HG03342 (cell line): ENCODE measurements around the gene FECH.
"Not testable (repeated sequence)": the region's sequence is repeated elsewhere in the genome, so short reads cannot be mapped to it uniquely, and the experiment has no call there.

Experiments
- ATAC-seq: cut with Tn5 transposase; IDR thresholded peaks from one replicate; pipeline ENCODE4 v1.9.1; 2021; ENCODE audit warnings: mild to moderate bottlenecking, moderate library complexity; ENCODE audit not compliant: unreplicated experiment

Gene FECH

DNA sequence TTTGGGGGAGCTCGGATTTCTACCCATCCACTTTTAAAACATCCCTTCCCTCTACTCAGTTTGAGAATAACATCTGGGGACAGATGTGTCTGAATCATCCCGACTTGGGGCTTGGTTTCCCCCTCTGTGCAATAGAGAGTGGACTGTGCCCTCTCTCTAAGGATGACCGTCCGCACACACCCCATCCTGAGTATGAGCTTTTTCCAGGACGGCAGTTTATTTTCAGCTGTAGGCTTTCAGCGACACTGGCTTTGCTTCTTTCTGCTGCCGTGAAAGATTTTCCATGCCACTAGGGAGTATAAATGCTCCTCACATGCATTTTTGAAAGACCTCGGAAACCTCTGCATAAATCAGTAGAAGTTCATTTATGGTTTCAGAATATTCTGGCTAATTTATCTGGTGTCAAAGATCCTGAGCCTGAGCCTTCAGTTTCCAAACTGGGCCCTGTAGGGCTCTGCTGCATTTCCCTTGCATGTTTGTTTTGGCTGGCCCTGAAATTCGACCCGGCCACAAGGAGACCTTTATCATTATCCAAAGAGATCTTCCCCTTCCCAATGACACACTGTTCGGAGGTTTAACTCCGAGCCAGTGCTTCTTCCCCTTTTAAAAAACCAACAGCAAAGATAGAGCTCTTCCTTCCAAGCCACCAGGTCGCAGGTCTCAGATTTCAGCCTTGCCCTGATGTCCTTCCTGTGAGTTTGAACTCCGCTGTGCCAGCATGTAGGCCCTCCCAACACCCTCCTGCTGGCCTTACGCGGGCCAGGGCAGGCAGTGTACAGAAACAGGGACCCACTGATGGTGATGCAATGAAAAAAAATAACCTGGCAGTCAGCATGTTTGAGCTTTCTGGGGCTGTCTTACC, 53.3 kb downstream of the FECH start:
- no peak for ATAC-seq

DNA sequence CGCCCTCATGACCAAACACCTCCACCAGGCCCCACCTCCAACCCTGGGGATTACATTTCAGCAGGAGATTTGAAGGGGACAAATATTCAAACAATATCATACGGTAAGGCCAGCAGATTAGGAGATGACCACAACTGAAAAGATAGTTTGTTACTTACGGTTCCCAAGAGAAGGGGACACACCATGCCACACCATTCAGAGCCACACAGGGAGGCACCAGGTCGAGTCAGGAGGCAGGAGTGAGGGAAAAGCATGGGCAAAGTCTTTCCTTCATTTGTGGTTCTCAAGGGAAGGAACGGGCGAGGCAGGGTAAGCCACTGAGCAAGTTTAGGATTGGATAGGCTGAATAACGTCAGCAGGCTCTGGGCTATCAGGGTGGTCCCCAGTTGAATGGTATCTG, 57.4 kb downstream of the FECH start:
- ATAC-seq, result no peak

DNA sequence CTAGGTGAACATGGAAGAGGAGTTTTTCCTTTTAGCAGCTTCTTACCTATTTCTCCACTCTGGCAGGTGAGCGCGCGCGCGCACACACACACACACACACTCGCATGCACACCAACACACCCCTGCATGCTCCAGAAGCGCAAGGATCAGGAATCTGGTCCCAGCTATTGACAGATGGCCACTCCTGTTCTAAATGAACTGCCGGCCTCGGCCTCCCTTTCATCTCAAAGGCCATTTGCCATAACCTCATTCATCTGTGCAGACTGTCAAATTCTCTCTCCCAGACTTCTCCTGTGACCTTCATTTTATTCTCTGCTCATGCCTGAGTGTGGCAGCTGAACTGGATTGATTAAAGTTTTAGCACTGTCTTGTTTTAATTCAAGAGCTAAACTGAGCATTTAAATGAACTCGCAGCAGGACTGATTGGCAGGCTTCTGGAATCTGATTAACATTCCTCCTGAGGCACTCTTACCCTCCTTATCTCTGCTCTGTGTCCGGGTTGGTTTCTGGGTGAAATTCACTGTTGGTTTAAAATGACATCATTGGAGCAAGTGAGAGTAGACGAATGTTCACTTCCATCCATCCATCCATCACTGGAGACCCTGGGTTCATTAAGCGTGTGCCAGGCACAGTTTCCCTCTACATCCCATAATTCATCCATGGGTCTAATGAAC, 58.8 kb downstream of the FECH start:
- no peak for ATAC-seq

DNA sequence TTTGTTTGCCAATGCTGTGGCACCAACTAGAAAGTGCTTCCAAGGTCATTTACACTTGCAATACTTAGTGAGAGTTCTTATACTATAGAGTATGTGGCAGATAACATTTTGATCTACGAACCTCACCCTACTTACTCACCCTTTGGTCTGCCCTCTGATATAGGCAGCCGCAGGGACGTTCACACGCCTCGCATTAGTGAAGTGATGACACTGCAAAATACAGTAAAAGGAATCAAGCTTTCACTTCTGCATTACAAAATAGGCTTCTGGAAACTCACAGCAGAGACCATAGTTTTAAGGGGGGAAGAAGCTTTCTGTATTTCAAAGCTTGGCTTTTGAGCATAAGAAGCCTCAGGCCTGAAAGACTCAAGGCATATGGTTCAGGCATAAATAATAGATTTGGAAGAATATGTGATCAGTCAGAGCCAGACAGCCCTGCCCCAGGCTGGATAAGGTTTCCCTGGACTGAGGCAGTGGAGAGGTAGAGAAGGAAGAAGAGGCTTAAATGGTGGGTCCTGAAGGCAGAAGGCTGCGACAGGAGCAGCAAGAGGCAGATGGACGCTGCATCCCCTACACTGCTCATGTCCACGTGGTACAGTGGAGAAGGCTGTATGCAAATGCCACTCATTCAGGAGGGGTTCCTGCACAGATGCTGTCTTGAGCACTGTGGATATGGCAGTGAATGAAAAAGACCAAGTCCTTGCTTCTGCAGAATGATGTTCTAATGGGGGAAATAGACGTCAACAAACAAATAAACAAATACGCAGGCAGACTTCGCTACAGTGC, 63.1 kb downstream of the FECH start:
- no peak for ATAC-seq

DNA sequence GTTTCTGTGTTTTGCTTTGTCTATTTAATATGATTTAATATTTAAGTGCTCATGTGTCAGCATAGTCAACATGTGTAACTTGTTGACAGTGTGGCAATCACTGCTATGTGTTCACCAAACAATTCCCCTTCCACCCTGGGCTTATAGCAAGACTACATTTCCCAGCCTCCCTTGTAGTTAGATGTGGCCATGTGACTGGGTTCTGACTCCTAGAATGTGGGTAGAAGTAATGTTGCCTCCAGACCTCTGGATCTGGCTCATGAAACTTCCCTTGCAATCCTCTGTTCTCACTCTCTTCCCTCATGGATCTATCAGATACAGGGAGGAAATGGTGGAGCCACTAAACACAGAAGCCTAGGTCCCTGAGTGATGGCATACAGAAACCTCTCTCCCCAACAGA, 64.2 kb downstream of the FECH start:
- not testable (repeated sequence) for ATAC-seq

DNA sequence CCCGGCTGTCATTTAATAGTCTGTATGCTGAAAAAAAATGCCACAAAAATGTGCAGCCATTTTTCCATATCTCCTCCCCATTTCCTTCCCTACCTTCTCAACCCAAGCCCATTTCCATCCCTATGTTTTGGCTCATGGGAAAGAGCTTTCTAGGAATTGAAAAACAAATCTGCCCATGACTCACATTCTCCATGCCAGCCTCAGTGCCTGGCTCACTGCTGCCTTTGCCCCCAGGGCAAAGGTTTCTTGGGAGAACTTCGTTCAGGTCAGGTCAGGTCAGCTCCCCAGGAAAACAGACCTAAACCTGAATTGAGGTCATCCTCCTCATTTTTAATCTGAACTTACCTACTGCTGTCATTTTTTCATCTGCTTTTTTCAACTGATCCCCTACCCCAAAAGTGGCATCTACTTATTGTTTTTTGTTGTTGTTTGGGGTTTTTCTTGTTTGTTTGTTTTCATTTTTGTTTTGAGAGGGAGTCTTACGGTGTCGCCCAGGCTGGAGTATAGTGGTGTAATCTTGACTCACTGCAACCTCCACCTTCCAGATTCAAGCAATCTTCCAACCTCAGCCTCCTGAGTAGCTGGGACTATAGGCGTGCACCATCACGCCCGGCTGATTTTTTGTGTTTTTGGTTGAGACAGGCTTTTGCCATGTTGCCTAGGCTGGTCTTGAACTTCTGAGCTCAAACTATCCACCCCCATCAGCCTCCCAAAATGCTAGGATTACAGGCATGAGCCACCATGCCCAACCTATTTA, 66.7 kb downstream of the FECH start:
- ATAC-seq, result no peak

DNA sequence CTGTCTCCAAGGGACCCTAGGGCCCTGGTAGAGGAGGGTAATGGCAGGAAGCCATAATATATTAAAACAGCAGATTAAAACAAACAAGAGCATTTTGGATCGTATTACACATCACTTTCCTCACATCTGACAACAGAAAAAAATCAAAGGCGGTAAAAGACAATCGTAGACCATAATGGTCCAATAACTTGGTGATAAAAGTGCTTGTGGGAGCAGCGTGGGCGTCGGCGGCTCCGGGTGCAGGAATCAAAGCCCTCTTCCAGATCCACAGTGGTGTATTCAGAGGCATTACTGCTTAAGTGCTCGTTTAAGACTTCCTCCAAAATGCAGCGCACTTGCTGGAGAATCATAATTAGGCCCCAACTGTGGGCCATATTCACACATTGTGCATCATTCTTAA, 68.0 kb downstream of the FECH start:
- no peak for ATAC-seq

DNA sequence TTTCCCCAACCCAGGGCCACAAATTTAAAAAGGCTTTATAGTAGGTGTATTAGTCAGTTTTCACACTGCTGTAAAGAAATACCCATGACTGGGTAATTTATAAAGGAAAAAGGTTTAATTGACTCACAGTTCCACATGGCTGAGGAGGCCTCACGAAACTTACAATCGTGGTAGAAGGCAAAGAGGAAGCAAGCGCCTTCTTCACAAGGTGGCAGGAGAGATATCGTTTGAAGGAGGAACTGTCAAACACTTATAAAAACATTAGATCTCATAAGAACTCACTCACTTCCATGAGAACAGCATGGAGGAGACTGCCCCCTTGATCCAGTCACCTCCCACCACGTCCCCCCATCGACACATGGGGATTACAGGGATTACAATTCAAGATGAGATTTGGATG, 70.4 kb downstream of the FECH start:
- no peak for ATAC-seq

DNA sequence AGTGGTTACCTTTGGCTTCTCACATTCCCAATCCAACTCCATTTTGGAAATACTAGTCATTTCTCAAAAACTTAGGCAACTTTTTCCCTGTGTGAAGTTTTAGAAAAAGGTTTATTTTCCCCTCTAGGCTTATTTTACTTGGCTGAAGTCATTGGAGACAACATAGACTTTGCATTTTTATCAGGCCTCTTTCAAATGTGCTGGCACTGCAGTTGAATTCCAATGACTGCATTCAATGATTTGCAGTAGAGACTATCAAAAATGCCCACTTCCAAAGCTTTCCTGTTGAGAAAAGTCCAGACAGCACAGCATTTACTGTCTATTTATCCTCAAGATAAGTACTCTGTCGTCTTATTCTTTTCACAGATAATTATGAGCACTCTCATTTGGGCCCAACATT, 81.3 kb downstream of the FECH start:
- no peak for ATAC-seq

DNA sequence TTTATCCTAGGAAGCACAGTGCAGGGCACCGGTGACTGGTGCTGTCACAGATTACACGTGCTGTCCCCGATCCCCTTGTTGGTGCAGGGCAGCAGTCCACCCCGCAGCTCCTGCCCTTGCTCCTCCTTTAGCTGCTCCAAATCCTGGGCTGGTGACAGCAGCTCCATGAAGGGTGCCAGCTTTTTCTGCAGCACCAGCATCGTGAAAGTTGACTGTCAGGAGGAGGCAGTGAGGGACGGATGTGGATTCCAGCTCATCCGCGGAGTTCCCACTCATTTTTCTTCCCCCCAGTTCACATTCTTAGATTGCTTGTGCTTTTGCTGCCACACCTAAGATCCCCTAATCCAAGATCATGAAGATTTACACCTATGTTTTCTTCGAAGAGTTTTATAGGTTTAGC, 83.9 kb downstream of the FECH start:
- ATAC-seq, result no peak

DNA sequence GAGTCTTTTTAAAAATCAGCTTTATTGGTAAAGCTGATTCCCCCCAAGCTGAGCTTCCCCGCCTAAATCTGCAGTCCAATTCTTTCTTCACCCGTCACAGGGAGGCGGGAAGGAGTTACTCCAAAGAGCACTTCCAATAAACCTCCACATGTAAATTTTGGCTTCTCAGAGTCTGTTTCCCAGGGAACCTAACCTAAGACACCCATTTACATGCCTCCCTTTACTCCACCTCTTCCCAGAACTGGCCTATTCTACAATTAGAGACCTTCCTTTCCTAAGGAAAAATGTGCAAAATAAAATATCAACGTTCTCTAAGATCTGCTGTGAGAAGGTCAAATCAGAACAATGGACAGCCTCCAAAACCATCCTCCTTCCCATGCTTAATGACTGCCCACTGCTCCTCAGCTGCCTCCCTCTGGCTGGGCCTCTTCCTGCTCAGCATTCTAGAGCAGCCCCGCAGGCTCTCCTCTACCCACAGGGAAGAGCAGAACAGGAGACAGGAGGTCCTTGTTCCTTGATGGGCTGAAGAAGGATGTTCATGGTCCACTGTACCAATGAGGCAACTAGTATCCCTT, 87.7 kb downstream of the FECH start:
- no peak for ATAC-seq
